ENCODE measurements around the gene GRK2. TPM values are rescaled to one million over a fixed set of nuclear protein-coding genes. Genes with fewer than 3 reads are reported as not detected.

Gene GRK2
- total and polyA plus RNA-seq, 2 of the 8 experiments (the other 6 are each of a cell fraction or from before 2014, with no cell fraction given) = 47.3 to 49.7 TPM

GRCh38 chr11:67280788-67281551, 14.7 kb downstream of the GRK2 start (continued):
- TF ChIP-seq MAX (IDR thresholded peaks at IDR 0.05) = no peak
- no peak for TF ChIP-seq USF2 (IDR thresholded peaks at IDR 0.05; ENCODE audit: low read length)
- TF ChIP-seq RAD21 (IDR thresholded peaks at IDR 0.05 in 1 of 2, conservative IDR thresholded peaks at IDR 0.05 in 1 of 2; ENCODE audit: low read depth in 2 of 2, low read length in 2 of 2) = no peak
- no peak for TF ChIP-seq MAFK (IDR thresholded peaks at IDR 0.05; ENCODE audit: low read depth, low read length)
- no peak for TF ChIP-seq ATF3 (IDR thresholded peaks at IDR 0.05; ENCODE audit: insufficient read depth, low read depth, low read length)
- no peak for TF ChIP-seq E2F6 (IDR thresholded peaks at IDR 0.05)
- TF ChIP-seq ZNF274 (IDR thresholded peaks at IDR 0.05; ENCODE audit: borderline replicate concordance, extremely low read depth, low read length) = no peak
- no peak for TF ChIP-seq CEBPB (IDR thresholded peaks at IDR 0.05; ENCODE audit: low read depth, low read length)
- no peak for TF ChIP-seq GABPA (IDR thresholded peaks at IDR 0.05; ENCODE audit: borderline replicate concordance, insufficient read depth, low read length)

Measured in H1 (cell line).